ENCODE results near the gene ADH6.
"Not testable (repeated sequence)": the region's sequence is repeated elsewhere in the genome, so short reads cannot be mapped to it uniquely, and the experiment has no call there.

ADH6 gene

DNA sequence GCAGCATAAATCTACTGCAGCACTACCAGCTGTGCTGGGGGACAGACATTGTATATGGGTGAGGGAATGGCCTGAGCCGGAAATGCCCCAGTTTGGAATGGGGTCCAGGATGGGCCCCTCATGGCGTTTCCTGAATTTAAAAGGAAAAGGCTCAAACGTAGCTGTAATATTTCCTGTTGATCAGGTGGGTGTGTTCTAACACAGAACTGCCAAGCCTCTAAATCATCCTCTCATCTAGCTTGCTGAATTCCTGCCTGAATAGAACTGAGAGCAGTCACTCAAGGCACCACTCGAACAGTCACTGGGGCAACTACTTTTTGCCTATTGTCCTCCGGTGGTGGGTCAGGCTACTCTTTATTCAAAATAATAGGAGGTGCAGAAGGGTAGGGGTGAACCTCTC, 28.7 kb downstream of the ADH6 start:
- no peak for DNase-seq (ENCODE audit: low read depth in 3 of 3)

- DNase-seq (ENCODE audit: low read depth in 3 of 3) = not testable (repeated sequence)
Observed at GRCh38 chr4:99189900-99190299, 29.1 kb downstream of the ADH6 start.

GRCh38 chr4:99186029-99186428, 33.0 kb downstream of the ADH6 start:
- DNase-seq (ENCODE audit: low read depth in 3 of 3) = no peak

GRCh38 chr4:99185581-99185980, 33.5 kb downstream of the ADH6 start:
- DNase-seq (ENCODE audit: low read depth in 3 of 3) = no peak

DNA sequence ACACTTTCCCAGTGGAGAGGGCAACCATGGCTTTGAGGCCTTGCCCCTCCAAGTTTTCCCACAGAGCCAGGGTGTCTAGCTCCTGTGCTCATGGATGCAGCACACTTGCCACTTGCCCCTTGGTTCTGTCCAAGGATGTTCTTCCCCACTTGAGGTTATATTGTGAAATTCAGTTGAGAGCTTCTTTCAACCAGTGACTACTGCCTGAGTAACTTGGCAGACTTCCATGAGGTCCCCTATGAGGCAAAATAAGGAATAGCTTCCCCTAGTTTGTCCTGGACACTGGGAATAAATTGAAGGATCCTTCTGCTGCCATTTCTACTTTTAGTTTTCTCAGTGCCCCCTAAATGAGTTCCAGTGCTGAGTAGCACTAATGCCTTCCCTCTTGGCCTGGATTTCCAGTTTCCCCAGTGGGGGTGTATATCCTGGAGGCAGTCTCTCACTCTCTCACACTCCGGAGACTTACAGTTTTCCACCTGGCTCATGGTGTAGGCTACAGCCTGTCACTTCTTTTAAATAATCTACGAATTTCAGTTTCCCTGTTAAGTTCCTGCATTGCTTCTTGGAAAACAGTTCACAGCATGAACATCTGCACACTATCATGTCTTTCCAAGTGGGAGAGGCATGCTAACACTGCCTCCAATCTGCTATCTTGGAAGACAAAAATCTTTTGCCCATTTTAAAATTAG, 38.5 kb downstream of the ADH6 start:
- DNase-seq (ENCODE audit: low read depth in 3 of 3) = no peak

- DNase-seq (ENCODE audit: low read depth in 3 of 3) = no peak
Observed at GRCh38 chr4:99179626-99180025, 39.4 kb downstream of the ADH6 start.

DNA sequence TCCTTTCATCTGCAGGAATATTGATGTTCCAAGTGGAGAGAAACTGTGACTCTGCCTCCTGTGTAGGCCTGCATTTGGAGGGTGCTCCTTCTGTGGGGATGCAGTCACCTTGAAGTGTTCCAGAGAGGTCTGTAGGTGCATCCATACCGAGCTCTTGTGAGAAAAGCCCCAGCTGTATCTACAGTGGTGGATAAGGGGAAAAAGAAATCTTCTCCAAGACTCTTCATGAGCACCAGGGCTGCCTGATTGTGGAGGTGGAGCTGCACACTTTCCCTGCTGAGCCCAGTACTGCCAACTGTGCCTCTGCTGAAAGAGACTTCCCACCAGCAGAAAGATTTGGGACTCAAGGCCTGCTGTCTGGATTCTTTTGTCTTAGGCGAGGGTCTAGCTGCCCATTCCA, 39.9 kb downstream of the ADH6 start:
- DNase-seq (ENCODE audit: low read depth in 3 of 3) = no peak

- DNase-seq (ENCODE audit: low read depth in 3 of 3) = no peak
Observed at GRCh38 chr4:99166544-99166943, 52.5 kb downstream of the ADH6 start.

DNA sequence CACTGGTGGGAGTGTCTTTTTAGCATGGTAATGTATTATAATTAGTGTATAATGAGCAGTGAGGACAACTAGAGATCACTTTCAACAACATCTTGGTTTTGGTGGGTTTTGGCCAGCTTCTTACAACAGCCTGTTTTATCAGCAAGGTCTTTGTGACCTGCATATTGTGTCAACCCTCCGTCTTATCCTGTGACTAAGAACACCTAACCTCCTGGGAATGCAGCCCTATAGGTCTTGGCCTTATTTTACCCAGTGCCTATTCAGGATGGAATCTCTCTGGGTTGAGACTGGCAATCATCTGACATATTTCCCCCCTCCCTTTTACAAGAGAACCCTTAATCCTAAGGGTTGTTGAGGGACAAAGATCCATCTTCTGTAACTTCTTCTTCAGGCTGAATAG, 53.1 kb downstream of the ADH6 start:
- no peak for DNase-seq (ENCODE audit: low read depth in 3 of 3)

- no peak for DNase-seq (ENCODE audit: low read depth in 3 of 3)
Observed at GRCh38 chr4:99161373-99162099, 57.5 kb downstream of the ADH6 start.

DNA sequence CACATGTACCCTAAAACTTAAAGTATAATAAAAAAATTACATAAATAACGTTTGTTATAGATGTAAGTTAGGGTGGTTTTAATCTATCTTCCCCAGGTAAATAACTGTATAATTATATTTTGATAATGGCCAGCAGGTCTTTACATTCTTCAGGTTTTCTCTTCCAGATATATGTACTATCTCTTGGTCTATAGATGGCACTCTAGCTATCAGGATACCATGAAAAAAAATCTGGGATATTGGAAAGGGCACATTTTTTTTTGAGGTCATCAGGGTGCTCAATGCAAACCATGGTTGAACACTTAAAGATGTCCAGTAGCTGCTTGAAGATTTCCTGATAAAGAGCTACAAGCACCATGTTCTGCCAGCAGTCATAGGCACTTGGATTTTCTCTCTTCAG, 59.3 kb downstream of the ADH6 start:
- DNase-seq (ENCODE audit: low read depth in 3 of 3) = no peak

- no peak for DNase-seq (ENCODE audit: low read depth in 3 of 3)
Observed at GRCh38 chr4:99157478-99157935, 61.5 kb downstream of the ADH6 start.

- no peak for DNase-seq (ENCODE audit: low read depth in 3 of 3)
Observed at GRCh38 chr4:99156992-99157391, 62.1 kb downstream of the ADH6 start.

- DNase-seq (ENCODE audit: low read depth in 3 of 3) = no peak
Observed at GRCh38 chr4:99154658-99155342, 64.2 kb downstream of the ADH6 start.

Data from stimulated activated CD4-positive, alpha-beta T cell treated with anti-CD3 and anti-CD28 coated beads, TNF-alpha, amount 100 ng/mL, for 4 hours (primary cell).